ENCODE results near the gene ANKS4B.
"Not testable (repeated sequence)": the region's sequence is repeated elsewhere in the genome, so short reads cannot be mapped to it uniquely, and the experiment has no call there.

ANKS4B gene

GRCh38 chr16:21244518-21245215, 11.2 kb downstream of the ANKS4B start:
- H3K9me3 ChIP-seq (ENCODE audit: low read depth, low read length) = no peaks in the 10 kb centered on the region
- no peak overlapping the region for H3K9ac ChIP-seq (ENCODE audit: insufficient read length)
- no peak for DNase-seq (ENCODE audit: low read depth, low spot score)
- no peak overlapping the region for H3K4me3 ChIP-seq
- TF ChIP-seq FOXP2 (optimal IDR thresholded peaks at IDR 0.05; ENCODE audit: control extremely low read depth, extremely low read length, insufficient read depth) (no peak), POLR2AphosphoS5 (IDR thresholded peaks at IDR 0.05; ENCODE audit: borderline replicate concordance, low read depth, low read length) (no peak), EZH2 (IDR thresholded peaks at IDR 0.05) (no peak)
- H3K27ac ChIP-seq = no peak overlapping the region
- H3K36me3 ChIP-seq (ENCODE audit: insufficient read depth, low read length) = no peaks in the 10 kb centered on the region

- DNase-seq (ENCODE audit: low read depth, low spot score); H3K9me3 ChIP-seq (ENCODE audit: low read depth, low read length); H3K4me3 ChIP-seq; H3K36me3 ChIP-seq (ENCODE audit: insufficient read depth, low read length); H3K27ac ChIP-seq; H3K9ac ChIP-seq (ENCODE audit: insufficient read length): not testable (repeated sequence)
Measured at GRCh38 chr16:21248179-21248578, 14.7 kb downstream of the ANKS4B start.

- no peaks in the 10 kb centered on the region for H3K9me3 ChIP-seq (ENCODE audit: low read depth, low read length)
- TF ChIP-seq FOXP2 (optimal IDR thresholded peaks at IDR 0.05; ENCODE audit: control extremely low read depth, extremely low read length, insufficient read depth) (no peak), POLR2AphosphoS5 (IDR thresholded peaks at IDR 0.05; ENCODE audit: borderline replicate concordance, low read depth, low read length) (no peak), EZH2 (IDR thresholded peaks at IDR 0.05) (no peak)
- H3K27ac ChIP-seq = no peak overlapping the region
- DNase-seq (ENCODE audit: low read depth, low spot score) = no peak
- no peak overlapping the region for H3K9ac ChIP-seq (ENCODE audit: insufficient read length)
- no peak overlapping the region for H3K4me3 ChIP-seq
- H3K36me3 ChIP-seq (ENCODE audit: insufficient read depth, low read length) = no peaks in the 10 kb centered on the region
Measured at GRCh38 chr16:21250072-21250923, 16.8 kb downstream of the ANKS4B start.

- Histone ChIP-seq H3K9me3 (ENCODE audit: low read depth, low read length) (no peaks in the 10 kb centered on the region), H3K9ac (ENCODE audit: insufficient read length) (no peak overlapping the region), H3K27ac (no peak overlapping the region), H3K36me3 (ENCODE audit: insufficient read depth, low read length) (no peaks in the 10 kb centered on the region), H3K4me3 (no peak overlapping the region)
- TF ChIP-seq POLR2AphosphoS5 (IDR thresholded peaks at IDR 0.05; ENCODE audit: borderline replicate concordance, low read depth, low read length) (no peak), FOXP2 (optimal IDR thresholded peaks at IDR 0.05; ENCODE audit: control extremely low read depth, extremely low read length, insufficient read depth) (no peak), EZH2 (IDR thresholded peaks at IDR 0.05) (no peak)
- DNase-seq (ENCODE audit: low read depth, low spot score) = no peak
Measured at GRCh38 chr16:21253470-21253869, 20.0 kb downstream of the ANKS4B start.

- TF ChIP-seq FOXP2 (optimal IDR thresholded peaks at IDR 0.05; ENCODE audit: control extremely low read depth, extremely low read length, insufficient read depth) (no peak), POLR2AphosphoS5 (IDR thresholded peaks at IDR 0.05; ENCODE audit: borderline replicate concordance, low read depth, low read length) (no peak), EZH2 (IDR thresholded peaks at IDR 0.05) (no peak)
Measured at GRCh38 chr16:21256636-21257035, 23.1 kb downstream of the ANKS4B start.

GRCh38 chr16:21257284-21257683, 23.8 kb downstream of the ANKS4B start:
- Histone ChIP-seq H3K36me3 (ENCODE audit: insufficient read depth, low read length) (no peaks in the 10 kb centered on the region), H3K9ac (ENCODE audit: insufficient read length) (no peak overlapping the region), H3K4me3 (no peak overlapping the region), H3K27ac (no peak overlapping the region), H3K9me3 (ENCODE audit: low read depth, low read length) (no peaks in the 10 kb centered on the region)
- no peak for TF ChIP-seq POLR2AphosphoS5 (IDR thresholded peaks at IDR 0.05; ENCODE audit: borderline replicate concordance, low read depth, low read length)
- no peak for TF ChIP-seq FOXP2 (optimal IDR thresholded peaks at IDR 0.05; ENCODE audit: control extremely low read depth, extremely low read length, insufficient read depth)
- no peak for TF ChIP-seq EZH2 (IDR thresholded peaks at IDR 0.05)
- DNase-seq (ENCODE audit: low read depth, low spot score) = no peak

More at GRCh38 chr16:21256636-21257035, 23.1 kb downstream of the ANKS4B start:
- no peak overlapping the region for H3K9ac ChIP-seq (ENCODE audit: insufficient read length)
- no peak for DNase-seq (ENCODE audit: low read depth, low spot score)
- no peaks in the 10 kb centered on the region for H3K9me3 ChIP-seq (ENCODE audit: low read depth, low read length)
- H3K27ac ChIP-seq = no peak overlapping the region
- no peaks in the 10 kb centered on the region for H3K36me3 ChIP-seq (ENCODE audit: insufficient read depth, low read length)
- H3K4me3 ChIP-seq = no peak overlapping the region

GRCh38 chr16:21260870-21261791, 27.6 kb downstream of the ANKS4B start:
- TF ChIP-seq EZH2 (IDR thresholded peaks at IDR 0.05) = no peak
- TF ChIP-seq FOXP2 (optimal IDR thresholded peaks at IDR 0.05; ENCODE audit: control extremely low read depth, extremely low read length, insufficient read depth) = no peak
- no peak for TF ChIP-seq POLR2AphosphoS5 (IDR thresholded peaks at IDR 0.05; ENCODE audit: borderline replicate concordance, low read depth, low read length)
- no peak for DNase-seq (ENCODE audit: low read depth, low spot score)
- H3K27ac ChIP-seq = no peak overlapping the region
- no peak overlapping the region for H3K4me3 ChIP-seq
- H3K36me3 ChIP-seq (ENCODE audit: insufficient read depth, low read length) = no peaks in the 10 kb centered on the region
- no peaks in the 10 kb centered on the region for H3K9me3 ChIP-seq (ENCODE audit: low read depth, low read length)
- H3K9ac ChIP-seq (ENCODE audit: insufficient read length) = no peak overlapping the region

Data from SK-N-MC (cell line).